OCI-LY1 (cell line): ENCODE data around the gene SLC17A6.

Source experiments
- H2AFZ ChIP-seq: fragments of 200-600 bp; sonication (generic), shearing (Covaris generic); 2 replicates; pipeline ENCODE4 v1.6.0; 2014; ENCODE audit warnings: antibody characterized with exemption, mild to moderate bottlenecking, low read length
- H3F3A ChIP-seq: fragments of 200-600 bp; sonication (generic), shearing (Covaris generic); 2 replicates; pipeline ENCODE4 v1.6.0; 2014; ENCODE audit warnings: mild to moderate bottlenecking, antibody characterized with exemption, low read length, moderate library complexity; ENCODE audit not compliant: insufficient read depth
- H3K27ac ChIP-seq: fragments of 200-600 bp; sonication (generic); 2 replicates; pipeline ENCODE4 v1.5.1; 2014; ENCODE audit warnings: low read length, mixed run types, mild to moderate bottlenecking, low read depth; ENCODE audit not compliant: poor library complexity, severe bottlenecking
- H3K27me3 ChIP-seq: fragments of 200-600 bp; sonication (generic); 2 replicates; pipeline ENCODE4 v1.6.0; 2014; ENCODE audit warnings: antibody characterized with exemption, mild to moderate bottlenecking, low read length, moderate library complexity; ENCODE audit not compliant: insufficient read depth
- H3K36me3 ChIP-seq: fragments of 200-600 bp; sonication (generic); 2 replicates; pipeline ENCODE4 v1.6.1; 2014; ENCODE audit warnings: mild to moderate bottlenecking, antibody characterized with exemption, low read length, moderate library complexity, mixed read lengths; ENCODE audit not compliant: insufficient read depth
- H3K4me1 ChIP-seq: fragments of 200-600 bp; sonication (generic); 2 replicates; pipeline ENCODE4 v1.5.1; 2014; ENCODE audit warnings: mild to moderate bottlenecking, low read length, moderate library complexity; ENCODE audit not compliant: insufficient read depth, severe bottlenecking
- H3K4me2 ChIP-seq: fragments of 200-600 bp; sonication (generic), shearing (Covaris generic); 2 replicates; pipeline ENCODE4 v1.6.1; 2014; ENCODE audit warnings: low read length
- H3K4me3 ChIP-seq: fragments of 200-600 bp; sonication (generic); 2 replicates; pipeline ENCODE4 v1.5.1; 2014; ENCODE audit warnings: low read length, low read depth, mild to moderate bottlenecking, mixed read lengths; ENCODE audit not compliant: poor library complexity, severe bottlenecking
- H3K79me2 ChIP-seq: fragments of 200-600 bp; shearing (Covaris generic); 2 replicates; pipeline ENCODE4 v1.6.1; 2016; ENCODE audit warnings: mixed run types, low read length, mixed read lengths; ENCODE audit not compliant: insufficient read depth
- H3K9ac ChIP-seq: fragments of 200-600 bp; sonication (generic), shearing (Covaris generic); 2 replicates; pipeline ENCODE4 v1.6.1; 2014; ENCODE audit warnings: mild to moderate bottlenecking, low read length, mixed read lengths
- H3K9me2 ChIP-seq: fragments of 200-600 bp; sonication (generic), shearing (Covaris generic); 2 replicates; pipeline ENCODE4 v1.6.1; 2014; ENCODE audit warnings: low read depth, mild to moderate bottlenecking, low read length, mixed read lengths
- H3K9me3 ChIP-seq: fragments of 200-600 bp; shearing (Covaris generic); 2 replicates; pipeline ENCODE4 v1.6.1; 2014; ENCODE audit warnings: low read length, mixed read lengths
- H4K20me1 ChIP-seq: fragments of 200-600 bp; sonication (generic), shearing (Covaris generic); 2 replicates; pipeline ENCODE4 v1.6.0; 2016; ENCODE audit warnings: mild to moderate bottlenecking, low read length; ENCODE audit not compliant: insufficient read depth
- CTCF ChIP-seq: fragments of 200-600 bp; sonication (generic), shearing (Covaris generic); IDR thresholded peaks from 2 replicates; pipeline ENCODE4 v1.5.1; 2017; ENCODE audit warnings: mild to moderate bottlenecking, antibody characterized with exemption, low read length, moderate library complexity, mixed read lengths
- EZH2 ChIP-seq: fragments of 200-600 bp; sonication (generic), shearing (Covaris generic); IDR thresholded peaks from 2 replicates; pipeline ENCODE4 v1.8.0; 2017; ENCODE audit warnings: borderline replicate concordance, mixed run types, mild to moderate bottlenecking, antibody characterized with exemption, low read length, moderate library complexity, mixed read lengths

SLC17A6 gene

GRCh38 chr11:22390283-22390655, 52.1 kb downstream of the SLC17A6 start:
- H3K4me1 ChIP-seq: no peaks in the 10 kb centered on the region

GRCh38 chr11:22392561-22392960, 54.4 kb downstream of the SLC17A6 start:
- Histone ChIP-seq H3K9me3 (no peaks in the 10 kb centered on the region), H3K27me3 (no peaks in the 10 kb centered on the region), H3K27ac (no peak overlapping the region), H4K20me1 (no peaks in the 10 kb centered on the region), H3K4me3 (no peak overlapping the region), H2AFZ (no peak overlapping the region), H3K79me2 (no peaks in the 10 kb centered on the region), H3F3A (no peaks in the 10 kb centered on the region), H3K4me2 (no peak overlapping the region), H3K4me1 (no peaks in the 10 kb centered on the region), H3K9ac (no peak overlapping the region), H3K9me2 (no peaks in the 10 kb centered on the region), H3K36me3 (no peaks in the 10 kb centered on the region)
- TF ChIP-seq CTCF (no peak), EZH2 (no peak)

More at GRCh38 chr11:22390283-22390655, 52.1 kb downstream of the SLC17A6 start:
- Histone ChIP-seq H4K20me1 (no peaks in the 10 kb centered on the region), H2AFZ (no peak overlapping the region), H3K4me3 (no peak overlapping the region), H3K27ac (no peak overlapping the region), H3K9me3 (no peaks in the 10 kb centered on the region), H3K9ac (no peak overlapping the region), H3K27me3 (no peaks in the 10 kb centered on the region), H3K36me3 (no peaks in the 10 kb centered on the region), H3F3A (no peaks in the 10 kb centered on the region), H3K4me2 (no peak overlapping the region), H3K79me2 (no peaks in the 10 kb centered on the region), H3K9me2 (no peaks in the 10 kb centered on the region)
- no peak for TF ChIP-seq EZH2
- no peak for TF ChIP-seq CTCF

GRCh38 chr11:22405377-22405776, 67.2 kb downstream of the SLC17A6 start:
- Histone ChIP-seq H3F3A (no peaks in the 10 kb centered on the region), H3K27ac (no peak overlapping the region), H3K9me3 (no peaks in the 10 kb centered on the region), H2AFZ (no peak overlapping the region), H3K36me3 (no peaks in the 10 kb centered on the region), H3K9me2 (no peaks in the 10 kb centered on the region), H3K9ac (no peak overlapping the region), H3K4me1 (no peaks in the 10 kb centered on the region), H3K79me2 (no peaks in the 10 kb centered on the region), H4K20me1 (no peaks in the 10 kb centered on the region), H3K4me2 (no peak overlapping the region), H3K4me3 (no peak overlapping the region), H3K27me3 (no peaks in the 10 kb centered on the region)
- TF ChIP-seq EZH2: no peak
- no peak for TF ChIP-seq CTCF
